AG04450 (cell line): ENCODE results near the gene CFAP47. TPM values are rescaled to one million over a fixed set of nuclear protein-coding genes. Genes with fewer than 3 reads are reported as not detected.
"Not testable (repeated sequence)": the region's sequence is repeated elsewhere in the genome, so short reads cannot be mapped to it uniquely, and the experiment has no call there.

Experiments used
- CTCF ChIA-PET: fragments of 300-600, 350-600 bp; formaldehyde crosslinking; extraction: SDS; loops from one replicate; lab custom pipeline; 2022; ENCODE audit warnings: antibody characterized with exemption, inconsistent platforms; lab: Charles Lee
- POLR2A ChIA-PET: fragments of 350-600 bp; formaldehyde crosslinking; extraction: SDS; loops from one replicate; lab custom pipeline; 2021; ENCODE audit warnings: antibody characterized with exemption, inconsistent platforms; lab: Yijun Ruan, JAX
- DNase-seq: peaks from one replicate; pipeline ENCODE4 v3.0.0-alpha.2; 2011; ENCODE audit warnings: low read depth, low spot score
- H3K27ac ChIP-seq: one replicate; pipeline ENCODE4 v1.5.1; 2012; ENCODE audit warnings: low read depth, low read length, control low read depth
- H3K27me3 ChIP-seq: one replicate; pipeline ENCODE4 v1.6.0; 2012; ENCODE audit warnings: low read length; ENCODE audit not compliant: control insufficient read depth, insufficient read depth
- H3K4me3 ChIP-seq: 2 replicates; pipeline ENCODE4 v1.5.1; 2011; ENCODE audit warnings: mild to moderate bottlenecking, low read depth, low read length, control low read depth
- H3K9me3 ChIP-seq: 2 replicates; pipeline ENCODE4 v1.5.1; 2012; ENCODE audit warnings: low read length; ENCODE audit not compliant: control insufficient read depth, insufficient read depth
- CTCF ChIP-seq: IDR thresholded peaks from 2 replicates; pipeline ENCODE4 v1.5.1; 2011; ENCODE audit warnings: low read depth, low read length, control low read depth, inconsistent platforms
- polyA plus RNA-seq: library from polyadenylated mRNA; depleted of rRNA; stranded (reverse); fragments of >200 nt; gene quantifications from 2 replicates; pipeline ENCODE4 v1.2.3, GENCODE V29; 2011

Gene CFAP47
- polyA plus RNA-seq, 1 experiment = not detected

DNA sequence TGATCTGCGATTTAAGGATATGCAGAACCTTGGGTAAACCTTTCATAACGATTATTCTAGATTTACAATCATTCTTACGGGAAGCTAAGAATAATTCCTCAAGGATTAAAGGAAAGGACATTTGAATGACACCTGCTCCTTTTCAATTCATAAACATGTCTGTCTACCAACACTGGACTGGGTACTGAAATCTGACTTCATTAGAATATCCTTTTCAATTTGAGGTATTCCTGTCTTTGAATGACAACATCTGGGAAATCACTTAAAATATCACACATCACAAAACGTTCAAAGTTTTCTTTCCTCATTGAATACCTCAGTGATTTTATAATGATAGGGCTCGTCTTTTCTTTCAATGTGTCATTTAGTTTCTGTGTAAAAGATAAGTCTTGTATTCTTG lies 87.7 kb downstream of the CFAP47 start:
- no peak overlapping the region for H3K4me3 ChIP-seq
- CTCF ChIA-PET = no interaction called here
- H3K27ac ChIP-seq = no peak overlapping the region
- DNase-seq = no peak
- no peaks in the 10 kb centered on the region; the same call in 1 of the 2 replicates for H3K9me3 ChIP-seq
- no peaks in the 10 kb centered on the region for H3K27me3 ChIP-seq
- POLR2A ChIA-PET = no interaction called here
- no peak for TF ChIP-seq CTCF

DNA sequence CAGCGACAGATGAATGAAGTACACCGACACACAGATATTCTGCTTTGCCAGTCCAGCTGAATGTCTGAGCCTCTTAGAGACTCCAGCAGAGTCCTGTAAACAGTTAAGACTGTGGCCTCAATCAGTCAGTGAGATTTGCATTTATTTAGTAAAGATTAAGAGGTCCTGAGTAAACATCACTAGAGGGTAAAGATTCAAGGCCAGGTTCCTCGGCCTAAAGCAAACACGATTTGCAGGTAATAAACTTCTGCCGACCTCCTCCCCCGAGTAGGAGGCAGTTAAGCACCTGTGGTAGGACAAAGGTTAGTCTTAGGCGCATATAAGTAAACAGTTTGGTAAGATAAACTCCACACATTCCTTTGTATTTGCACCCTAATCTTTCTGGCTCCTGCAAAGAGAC lies 99.6 kb downstream of the CFAP47 start:
- TF ChIP-seq CTCF = no peak
- Histone ChIP-seq H3K27ac (no peak overlapping the region), H3K9me3 (no peaks in the 10 kb centered on the region), H3K27me3 (no peaks in the 10 kb centered on the region), H3K4me3 (no peak overlapping the region)
- no peak for DNase-seq
- ChIA-PET CTCF (no interaction called here), POLR2A (no interaction called here)

DNA sequence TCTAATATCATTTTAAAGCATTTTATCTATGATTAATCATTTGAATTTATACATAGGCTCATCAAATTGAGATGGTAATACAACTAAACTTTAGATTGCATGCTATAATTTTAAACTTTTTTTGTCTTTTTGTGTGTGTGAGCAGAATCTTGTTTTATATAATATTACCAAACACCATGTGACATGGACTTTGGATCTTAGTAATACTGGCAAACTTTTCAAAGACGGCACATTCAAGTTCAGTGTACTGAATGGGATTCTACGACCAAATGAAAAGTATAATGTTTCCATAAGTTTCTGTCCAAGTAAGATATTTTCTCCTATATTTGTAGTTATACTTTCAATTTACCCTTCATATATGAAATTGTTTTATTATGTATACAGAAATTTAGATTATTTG lies 116.0 kb downstream of the CFAP47 start:
- Histone ChIP-seq H3K4me3 (no peak overlapping the region), H3K9me3 (no peaks in the 10 kb centered on the region), H3K27me3 (no peaks in the 10 kb centered on the region), H3K27ac (no peak overlapping the region)
- no peak for TF ChIP-seq CTCF
- DNase-seq = no peak
- ChIA-PET CTCF (no interaction called here), POLR2A (no interaction called here)

GRCh38 chrX:36062778-36063177 lies 143.2 kb downstream of the CFAP47 start:
- ChIA-PET CTCF (no interaction called here), POLR2A (no interaction called here)
- TF ChIP-seq CTCF = no peak
- Histone ChIP-seq H3K4me3 (no peak overlapping the region), H3K9me3 (peaks cover 3% of the 10 kb centered on the region; the same call in 1 of the 2 replicates), H3K27ac (no peak overlapping the region), H3K27me3 (no peaks in the 10 kb centered on the region)
- DNase-seq = no peak

DNA sequence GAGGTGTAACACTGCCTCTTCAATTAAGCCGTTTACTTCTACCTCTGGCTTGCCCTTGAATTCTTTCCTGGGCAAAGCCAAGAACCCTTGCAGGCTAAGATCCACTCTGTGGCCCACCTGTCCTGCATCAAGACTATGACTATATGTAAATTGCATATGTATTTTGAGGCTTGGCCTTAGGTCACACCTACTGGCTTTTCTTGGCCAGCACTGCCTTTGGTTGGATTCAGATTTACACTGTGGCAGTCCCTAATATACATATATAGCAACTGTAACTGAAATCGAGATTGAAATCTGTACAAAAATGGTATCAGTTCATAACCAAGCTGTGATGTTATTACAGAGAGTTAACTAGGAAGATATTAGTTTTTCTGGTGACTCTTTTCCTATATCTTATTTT lies 151.5 kb downstream of the CFAP47 start:
- Histone ChIP-seq H3K4me3 (no peak overlapping the region), H3K27me3 (no peaks in the 10 kb centered on the region), H3K27ac (no peak overlapping the region), H3K9me3 (peaks cover 4% of the 10 kb centered on the region; the same call in 1 of the 2 replicates)
- no peak for DNase-seq
- no peak for TF ChIP-seq CTCF
- ChIA-PET CTCF (no interaction called here), POLR2A (no interaction called here)

GRCh38 chrX:36075009-36075408 lies 155.5 kb downstream of the CFAP47 start:
- POLR2A ChIA-PET, H3K27me3 ChIP-seq, H3K4me3 ChIP-seq, CTCF ChIA-PET, DNase-seq, H3K27ac ChIP-seq, H3K9me3 ChIP-seq: not testable (repeated sequence)
